GM23338 (cell line): ENCODE results near the gene TMEM14B. TPM values are rescaled to one million over a fixed set of nuclear protein-coding genes. Genes with fewer than 3 reads are reported as not detected.
"Not testable (repeated sequence)": the region's sequence is repeated elsewhere in the genome, so short reads cannot be mapped to it uniquely, and the experiment has no call there.

Experiments used
- ATAC-seq: fragments of 200-7000 bp; cut with Tn5 transposase; 3 replicates; pipeline ENCODE4 v1.9.1; 2020
- DNase-seq: peaks from one replicate; pipeline ENCODE4 v3.0.0-alpha.2; 2015; ENCODE audit warnings: low spot score
- H2AFZ ChIP-seq: fragments of 200-600 bp; sonication (generic); 2 replicates; pipeline ENCODE4 v1.8.0; 2016; ENCODE audit warnings: antibody characterized with exemption, mild to moderate bottlenecking, moderate library complexity
- H3F3A ChIP-seq: fragments of 200-600 bp; sonication (generic); replicated peaks from 2 replicates; pipeline ENCODE4 v1.8.0; 2017; ENCODE audit warnings: antibody characterized with exemption, mixed run types, low read depth
- H3K27ac ChIP-seq: fragments of 200-600 bp; sonication (generic); 2 replicates; pipeline ENCODE4 v1.6.1; 2016; ENCODE audit warnings: low read depth
- H3K27me3 ChIP-seq: fragments of 200-600 bp; sonication (generic); 2 replicates; pipeline ENCODE4 v1.8.0; 2016; ENCODE audit warnings: mild to moderate bottlenecking, mixed run types, moderate library complexity; ENCODE audit not compliant: insufficient read depth
- H3K36me3 ChIP-seq: fragments of 200-600 bp; sonication (generic); 2 replicates; pipeline ENCODE4 v1.8.0; 2016; ENCODE audit warnings: mild to moderate bottlenecking; ENCODE audit not compliant: insufficient read depth
- H3K4me1 ChIP-seq: fragments of 200-600 bp; sonication (generic); 2 replicates; pipeline ENCODE4 v1.8.0; 2016; ENCODE audit warnings: mild to moderate bottlenecking, moderate library complexity; ENCODE audit not compliant: insufficient read depth
- H3K4me2 ChIP-seq: fragments of 200-600 bp; sonication (generic); 2 replicates; pipeline ENCODE4 v1.7.1; 2017; ENCODE audit warnings: mixed run types
- H3K4me3 ChIP-seq: fragments of 200-600 bp; sonication (generic); 2 replicates; pipeline ENCODE4 v1.6.1; 2016; ENCODE audit warnings: mixed run types
- H3K79me2 ChIP-seq: fragments of 200-600 bp; sonication (generic); replicated peaks from 2 replicates; pipeline ENCODE4 v1.8.0; 2017; ENCODE audit warnings: mild to moderate bottlenecking; ENCODE audit not compliant: insufficient read depth
- H3K9me2 ChIP-seq: fragments of 200-600 bp; sonication (generic); 2 replicates; pipeline ENCODE4 v1.8.0; 2017; ENCODE audit not compliant: insufficient read depth
- H4K20me1 ChIP-seq: fragments of 200-600 bp; sonication (generic); replicated peaks from 2 replicates; pipeline ENCODE4 v1.8.0; 2017; ENCODE audit warnings: mild to moderate bottlenecking; ENCODE audit not compliant: insufficient read depth
- H3K27ac Mint-ChIP-seq: 2 replicates; pipeline ENCODE4 v1.8.0; 2020; ENCODE audit warnings: inconsistent platforms, mild to moderate bottlenecking, moderate library complexity, mixed read lengths
- H3K27me3 Mint-ChIP-seq: 3 replicates; pipeline ENCODE4 v1.8.0; 2022; ENCODE audit warnings: low read depth, mild to moderate bottlenecking, moderate library complexity, mixed read lengths, inconsistent platforms; ENCODE audit not compliant: insufficient read depth, poor library complexity
- H3K36me3 Mint-ChIP-seq: 3 replicates; pipeline ENCODE4 v1.8.0; 2021; ENCODE audit warnings: low read depth, mild to moderate bottlenecking, inconsistent platforms, moderate library complexity, mixed read lengths
- H3K4me1 Mint-ChIP-seq: 3 replicates; pipeline ENCODE4 v1.8.0; 2020; ENCODE audit warnings: mild to moderate bottlenecking, inconsistent platforms, mixed read lengths
- H3K4me3 Mint-ChIP-seq: 3 replicates; pipeline ENCODE4 v1.8.0; 2021; ENCODE audit warnings: moderate library complexity, mild to moderate bottlenecking, inconsistent platforms, mixed read lengths
- H3K9me3 Mint-ChIP-seq: 3 replicates; pipeline ENCODE4 v1.8.0; 2020; ENCODE audit warnings: moderate library complexity, mild to moderate bottlenecking, inconsistent platforms, mixed read lengths
- ETS1 ChIP-seq: IDR thresholded peaks from 2 replicates; pipeline ENCODE4 v1.6.1; 2016; ENCODE audit warnings: antibody characterized with exemption
- ZNF331 ChIP-seq: fragments of 250-450 bp; sonication (Bioruptor Pico); IDR thresholded peaks from 2 replicates; pipeline ENCODE4 v1.5.0; 2020; ENCODE audit warnings: low read depth, mild to moderate bottlenecking, moderate library complexity
- ZNF462 ChIP-seq: fragments of 250-450 bp; sonication (Bioruptor Pico); IDR thresholded peaks from 2 replicates; pipeline ENCODE4 v1.5.0; 2020; ENCODE audit warnings: mild to moderate bottlenecking, moderate library complexity
- polyA plus RNA-seq: library from polyadenylated mRNA; unstranded; fragments of >200 nt; fragmentation: Nextera tagmentation; extraction: Ambion mirVana; gene quantifications from 2 replicates; pipeline ENCODE4 v1.2.1, GENCODE V29; 2016
- total RNA-seq: library from RNA; depleted of rRNA; stranded (reverse); fragments of >200 nt; shearing (Covaris generic); gene quantifications from 2 replicates; pipeline ENCODE4 v1.2.3, GENCODE V29; 2014

The TMEM14B gene
- total and polyA plus RNA-seq, 2 experiments from 2014 or later: 104 to 210 TPM

- TF ChIP-seq ETS1: no peak
Measured at GRCh38 chr6:10749734-10750133, 2.1 kb downstream of the TMEM14B start (continued).

- peaks cover 54% of the 10 kb centered on the region for H3K36me3 Mint-ChIP-seq
Measured at GRCh38 chr6:10750568-10750967, 3.0 kb downstream of the TMEM14B start.

GRCh38 chr6:10751757-10752156 is 4.2 kb downstream of the TMEM14B start:
- DNase-seq, H3K4me3 Mint-ChIP-seq, H3K27me3 ChIP-seq, H2AFZ ChIP-seq, ATAC-seq, H3K4me3 ChIP-seq, H3F3A ChIP-seq, H3K9me3 Mint-ChIP-seq, H3K27ac ChIP-seq, H3K27ac Mint-ChIP-seq, H3K9me2 ChIP-seq, H3K4me2 ChIP-seq, H3K27me3 Mint-ChIP-seq: not testable (repeated sequence)
- Histone ChIP-seq H3K4me1 (peaks cover 15% of the 10 kb centered on the region), H3K36me3 (peaks cover 27% of the 10 kb centered on the region), H3K79me2 (peaks cover 87% of the 10 kb centered on the region), H4K20me1 (peaks cover 29% of the 10 kb centered on the region)
- peaks cover 16% of the 10 kb centered on the region for H3K4me1 Mint-ChIP-seq
- H3K36me3 Mint-ChIP-seq: peaks cover 66% of the 10 kb centered on the region

More at GRCh38 chr6:10750568-10750967, 3.0 kb downstream of the TMEM14B start:
- Mint-ChIP-seq H3K4me1 (peaks cover 19% of the 10 kb centered on the region), H3K27ac (peak overlapping the region; percentile 74)
- not testable (repeated sequence) for H2AFZ ChIP-seq, H3K4me2 ChIP-seq, DNase-seq, H3K27me3 Mint-ChIP-seq, H3K4me3 ChIP-seq, H3K9me2 ChIP-seq, H3K4me3 Mint-ChIP-seq, H3K27me3 ChIP-seq, H3K9me3 Mint-ChIP-seq, ATAC-seq
- Histone ChIP-seq H3K79me2 (peaks cover 79% of the 10 kb centered on the region), H3K27ac (peak overlapping the region; percentile 72; the same call in 1 of the 2 replicates), H4K20me1 (peaks cover 28% of the 10 kb centered on the region), H3F3A (peaks cover 13% of the 10 kb centered on the region), H3K4me1 (peaks cover 19% of the 10 kb centered on the region), H3K36me3 (peaks cover 15% of the 10 kb centered on the region)

- Histone ChIP-seq H3K4me1 (no peaks in the 10 kb centered on the region), H3F3A (0 out of 2 replicates have a peak, but pooled peaks cover 4% of the 10 kb centered on the region), H3K79me2 (peaks cover 68% of the 10 kb centered on the region), H3K9me2 (no peaks in the 10 kb centered on the region), H4K20me1 (peaks cover 25% of the 10 kb centered on the region), H3K4me2 (no peak overlapping the region), H2AFZ (no peak overlapping the region), H3K36me3 (peaks cover 29% of the 10 kb centered on the region), H3K27ac (no peak overlapping the region), H3K27me3 (no peaks in the 10 kb centered on the region), H3K4me3 (no peak overlapping the region)
- no peak for ATAC-seq
- no peak overlapping the region for H3K27ac Mint-ChIP-seq
- no peak overlapping the region for H3K4me3 Mint-ChIP-seq
- H3K27me3 Mint-ChIP-seq: peaks cover 3% of the 10 kb centered on the region
- peaks cover 85% of the 10 kb centered on the region for H3K36me3 Mint-ChIP-seq
- peaks cover 3% of the 10 kb centered on the region; the same call in 2 of the 3 replicates for H3K4me1 Mint-ChIP-seq
- H3K9me3 Mint-ChIP-seq: no peaks in the 10 kb centered on the region; the same call in 2 of the 3 replicates
- DNase-seq: no peak
- TF ChIP-seq ZNF331 (CRISPR knock-in tag) (no peak), ZNF462 (no peak)
Measured at GRCh38 chr6:10756085-10756484, 8.5 kb downstream of the TMEM14B start.
